Measurements from ENCODE around the gene GGACT.

- TF ChIP-seq CTCF (IDR thresholded peaks at IDR 0.05) = no peak
- TF ChIP-seq EZH2 (IDR thresholded peaks at IDR 0.05) = no peak
- TF ChIP-seq EZH2phosphoT487 (IDR thresholded peaks at IDR 0.05) = no peak
Measured at GRCh38 chr13:100517728-100518127, 70.9 kb downstream of the GGACT start.

All from neural progenitor cell (in vitro differentiated cells).